Measurements from ENCODE around the gene ERGIC1. TPM values are rescaled to one million over a fixed set of nuclear protein-coding genes. Genes with fewer than 3 reads are reported as not detected.
A peak's percentile ranks its signal among the peaks of the same experiment; 100 is the strongest.

ERGIC1 gene
- total RNA-seq, 2 experiments from 2014 or later, result 43.4 to 45.0 TPM

DNA sequence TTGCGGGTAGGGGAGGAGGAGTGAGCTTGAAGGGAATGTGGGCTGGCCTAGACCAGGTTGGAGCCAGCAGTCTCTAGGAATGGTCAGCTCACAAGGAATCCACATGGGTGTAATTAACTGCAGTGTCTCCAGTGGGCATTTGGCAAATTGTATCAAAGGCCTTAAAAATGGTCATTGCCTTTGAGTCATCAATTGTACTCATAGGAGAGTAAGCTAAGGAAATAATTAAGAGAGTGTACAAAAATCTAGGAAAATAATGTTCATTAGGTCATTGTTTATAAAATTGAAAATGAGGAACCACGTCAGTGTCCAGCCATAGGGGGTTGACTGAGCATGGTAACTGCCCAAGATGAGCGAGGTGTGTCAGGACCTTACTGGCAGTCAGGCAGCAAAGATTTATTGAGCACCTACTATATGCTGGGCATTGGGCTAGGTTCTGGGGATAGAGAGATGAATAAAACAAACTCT, 95.4 kb downstream of the ERGIC1 start:
- Mint-ChIP-seq H3K27ac (no peak overlapping the region), H3K36me3 (ENCODE audit: low read depth) (no peaks in the 10 kb centered on the region), H3K9me3 (no peaks in the 10 kb centered on the region), H3K27me3 (no peaks in the 10 kb centered on the region), H3K4me3 (no peak overlapping the region), H3K4me1 (peaks cover 2% of the 10 kb centered on the region)
- ChIA-PET CTCF (interaction anchor here (1.5 to 2.4 kb wide), 3 partner anchors 209 to 214 kb away, joined by 3 to 9 read pairs (median 4); no protein-coding TSS in a partner anchor), POLR2A (no interaction called here)
- no peak for DNase-seq

DNA sequence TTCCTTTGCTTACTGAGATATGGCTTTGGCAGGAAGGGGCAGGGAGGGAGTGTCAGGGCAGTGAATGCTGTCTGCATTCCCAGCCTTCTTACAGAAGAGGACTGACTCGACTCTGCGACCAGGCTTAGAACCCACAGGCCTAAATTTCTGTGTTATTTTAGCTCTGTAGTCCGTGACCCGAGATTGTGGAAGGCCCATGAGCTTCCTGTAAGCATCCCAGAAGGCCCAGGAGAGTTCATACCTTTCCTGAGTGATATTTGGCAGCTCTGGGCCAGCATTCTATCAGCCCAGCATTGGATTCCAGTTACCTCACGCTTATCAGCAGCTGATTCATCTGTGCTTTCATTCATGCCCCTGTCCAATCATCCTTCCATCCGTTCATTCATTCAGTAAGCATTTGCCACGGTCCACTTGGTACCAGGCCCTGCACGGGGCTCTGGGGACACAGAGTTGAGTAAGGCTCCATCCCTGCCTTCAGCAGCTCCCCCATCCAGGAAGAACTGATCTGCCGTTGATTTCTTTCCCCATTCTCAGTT, 97.0 kb downstream of the ERGIC1 start:
- Mint-ChIP-seq H3K9me3 (no peaks in the 10 kb centered on the region), H3K4me1 (peaks cover 2% of the 10 kb centered on the region), H3K27ac (no peak overlapping the region), H3K36me3 (ENCODE audit: low read depth) (no peaks in the 10 kb centered on the region), H3K27me3 (no peaks in the 10 kb centered on the region), H3K4me3 (no peak overlapping the region)
- CTCF ChIA-PET, result interaction anchor here (1.2 to 4.8 kb wide), 9 partner anchors 7 to 232 kb away, joined by 3 to 52 read pairs (median 9); no protein-coding TSS in a partner anchor
- POLR2A ChIA-PET, result no interaction called here
- DNase-seq, result no peak

DNA sequence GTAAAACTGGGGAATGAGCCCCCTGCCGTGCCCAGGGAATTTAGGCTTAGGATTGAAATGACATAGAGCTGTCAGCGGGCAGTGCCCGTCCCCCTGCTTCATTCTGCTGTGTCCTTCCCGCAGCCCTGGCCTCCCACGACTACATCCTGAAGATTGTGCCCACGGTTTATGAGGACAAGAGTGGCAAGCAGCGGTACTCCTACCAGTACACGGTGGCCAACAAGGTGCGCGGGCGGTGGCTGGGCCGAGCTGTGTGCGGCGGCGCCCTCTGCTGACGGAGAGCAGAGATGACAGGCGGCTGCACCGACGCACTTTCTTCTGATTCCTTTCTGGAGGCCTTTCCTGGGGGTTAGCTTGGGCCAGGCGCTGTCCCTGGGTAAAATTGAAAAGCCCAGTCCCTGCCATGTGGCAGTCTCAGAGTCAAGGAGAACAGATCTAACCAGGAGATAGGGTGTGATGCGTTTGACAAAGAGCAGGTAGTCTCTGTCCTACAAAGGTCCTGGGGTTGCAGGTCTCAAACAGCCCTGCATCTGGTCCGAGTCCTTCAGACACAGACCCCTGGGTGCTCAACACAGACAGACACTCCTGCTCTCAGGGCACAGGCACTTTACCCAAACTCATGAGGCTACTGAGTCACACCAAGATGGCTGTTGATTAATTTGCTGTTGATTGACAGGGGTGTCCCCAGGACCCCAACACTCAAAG, 98.4 kb downstream of the ERGIC1 start:
- Mint-ChIP-seq H3K36me3 (ENCODE audit: low read depth) (no peaks in the 10 kb centered on the region), H3K4me1 (peaks cover 2% of the 10 kb centered on the region), H3K9me3 (no peaks in the 10 kb centered on the region), H3K27ac (no peak overlapping the region), H3K27me3 (no peaks in the 10 kb centered on the region), H3K4me3 (no peak overlapping the region)
- ChIA-PET CTCF (interaction anchor here (0.6 to 4.8 kb wide), 22 partner anchors 8 to 963 kb away, joined by 3 to 52 read pairs (median 4); partner anchors contain the start of genes DUSP1 and RPL26L1), POLR2A (no interaction called here)
- DNase-seq, result peak; percentile 73

DNA sequence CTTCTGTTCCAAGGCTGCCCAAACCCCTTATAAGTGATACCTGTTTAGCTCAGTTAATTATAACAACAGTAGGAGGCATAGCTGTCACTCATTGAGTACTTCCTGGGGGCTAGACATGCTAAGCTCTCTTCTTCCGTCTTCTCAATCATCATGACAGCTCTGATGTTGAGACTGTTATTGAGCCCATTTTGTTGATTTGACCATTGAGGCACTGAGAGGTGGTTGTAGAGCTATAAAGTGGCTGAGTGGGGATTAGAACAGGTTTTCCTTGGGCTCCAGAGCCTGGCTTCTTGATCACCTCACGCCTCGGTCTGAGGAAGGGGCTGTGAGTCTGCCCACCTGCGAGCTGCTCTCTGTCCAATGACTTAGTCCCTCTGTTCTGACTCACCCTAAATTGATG, 99.2 kb downstream of the ERGIC1 start:
- Mint-ChIP-seq H3K36me3 (ENCODE audit: low read depth) (no peaks in the 10 kb centered on the region), H3K27ac (no peak overlapping the region), H3K9me3 (no peaks in the 10 kb centered on the region), H3K4me3 (no peak overlapping the region), H3K4me1 (peaks cover 2% of the 10 kb centered on the region), H3K27me3 (no peaks in the 10 kb centered on the region)
- ChIA-PET CTCF (interaction anchor here (0.6 to 4.8 kb wide), 17 partner anchors 10 to 219 kb away, joined by 3 to 52 read pairs (median 4); partner anchors contain the start of genes DUSP1 and RPL26L1), POLR2A (interaction anchor here (0.7 kb wide), 1 partner anchor 26 kb away, joined by 3 read pairs; no protein-coding TSS in a partner anchor)
- DNase-seq, result no peak

DNA sequence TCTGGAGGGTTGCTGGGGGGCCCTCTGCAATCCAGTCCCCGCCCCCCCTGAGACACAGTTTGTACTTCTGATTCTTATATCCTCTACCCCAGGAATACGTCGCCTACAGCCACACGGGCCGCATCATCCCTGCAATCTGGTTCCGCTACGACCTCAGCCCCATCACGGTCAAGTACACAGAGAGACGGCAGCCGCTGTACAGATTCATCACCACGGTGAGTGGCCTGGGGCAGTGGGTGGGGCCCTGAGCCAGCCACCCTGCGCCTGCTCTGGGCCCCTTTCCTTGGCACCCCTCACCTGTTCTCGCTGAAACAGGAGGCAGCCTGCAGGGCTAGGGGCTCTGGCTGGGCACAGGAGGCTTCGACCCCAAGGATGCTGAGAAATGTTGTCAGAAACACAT, 101.0 kb downstream of the ERGIC1 start:
- no peak overlapping the region for H3K4me3 Mint-ChIP-seq
- H3K9me3 Mint-ChIP-seq, result no peaks in the 10 kb centered on the region
- ChIA-PET POLR2A (no interaction called here), CTCF (interaction anchor here (1.5 to 4.8 kb wide), 3 partner anchors 10 to 221 kb away, joined by 5 to 52 read pairs (median 11); no protein-coding TSS in a partner anchor)
- H3K27me3 Mint-ChIP-seq, result no peaks in the 10 kb centered on the region
- H3K27ac Mint-ChIP-seq, result no peak overlapping the region
- H3K36me3 Mint-ChIP-seq (ENCODE audit: low read depth), result no peaks in the 10 kb centered on the region
- H3K4me1 Mint-ChIP-seq, result peaks cover 2% of the 10 kb centered on the region
- DNase-seq, result no peak

DNA sequence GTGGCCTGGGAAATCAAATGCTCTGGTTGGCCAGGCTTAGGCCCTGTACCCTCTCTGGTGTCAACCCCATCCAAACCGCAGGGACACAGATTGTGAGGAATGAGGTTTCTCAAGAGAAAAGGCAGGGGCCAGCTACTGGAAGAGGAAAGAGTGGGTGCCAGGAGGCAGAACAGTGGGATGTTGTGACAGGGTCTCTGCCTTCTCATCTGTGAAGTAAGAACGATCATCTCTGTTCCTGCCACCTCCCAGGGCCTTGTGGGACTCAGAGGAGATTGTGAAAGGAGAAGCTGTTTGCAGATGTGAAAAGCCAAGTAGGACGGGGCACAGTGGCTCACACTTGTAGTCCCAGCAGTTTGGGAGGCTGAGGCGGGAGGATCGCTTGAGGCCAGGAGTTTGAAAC, 102.3 kb downstream of the ERGIC1 start:
- POLR2A ChIA-PET, result no interaction called here

DNA sequence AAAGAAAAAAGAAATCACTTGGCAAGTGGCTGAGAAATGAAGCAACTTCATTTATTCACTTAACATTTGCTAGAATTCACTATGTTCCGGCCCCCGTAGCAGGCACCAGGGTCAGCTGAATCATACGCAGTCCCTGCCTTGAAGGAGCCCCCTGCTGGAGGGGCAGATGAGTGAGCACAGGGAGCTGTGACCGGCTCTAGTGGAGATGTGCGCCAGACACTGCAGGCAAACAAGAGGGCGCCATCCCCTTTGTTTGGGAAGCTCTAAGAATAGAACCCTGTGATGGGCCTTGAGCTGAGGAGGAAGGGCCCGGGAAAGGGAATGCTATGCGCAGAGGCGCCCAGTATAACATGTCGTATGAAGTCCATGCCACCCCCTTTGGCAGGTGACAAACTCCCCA, 105.0 kb downstream of the ERGIC1 start:
- H3K4me1 Mint-ChIP-seq, result no peaks in the 10 kb centered on the region
- POLR2A ChIA-PET, result no interaction called here
- H3K27me3 Mint-ChIP-seq, result no peaks in the 10 kb centered on the region
- no peak overlapping the region for H3K27ac Mint-ChIP-seq
- CTCF ChIA-PET, result interaction anchor here (0.6 to 1.7 kb wide), 5 partner anchors 12 to 1032 kb away, joined by 3 to 4 read pairs (median 3); partner anchors contain the start of gene DUSP1
- DNase-seq, result no peak
- no peaks in the 10 kb centered on the region for H3K36me3 Mint-ChIP-seq (ENCODE audit: low read depth)
- H3K4me3 Mint-ChIP-seq, result no peak overlapping the region
- H3K9me3 Mint-ChIP-seq, result no peaks in the 10 kb centered on the region

More for the DNA sequence above, 102.3 kb downstream of the ERGIC1 start:
- H3K27me3 Mint-ChIP-seq, result no peaks in the 10 kb centered on the region
- no peaks in the 10 kb centered on the region for H3K36me3 Mint-ChIP-seq (ENCODE audit: low read depth)
- peak overlapping the region; percentile 55 for H3K27ac Mint-ChIP-seq
- no peak overlapping the region for H3K4me3 Mint-ChIP-seq
- CTCF ChIA-PET, result interaction anchor here (0.7 to 3.5 kb wide), 7 partner anchors 8 to 235 kb away, joined by 3 to 13 read pairs (median 4); partner anchors contain the start of gene RPL26L1
- H3K9me3 Mint-ChIP-seq, result no peaks in the 10 kb centered on the region
- no peak for DNase-seq
- H3K4me1 Mint-ChIP-seq, result peaks cover 2% of the 10 kb centered on the region

DNA sequence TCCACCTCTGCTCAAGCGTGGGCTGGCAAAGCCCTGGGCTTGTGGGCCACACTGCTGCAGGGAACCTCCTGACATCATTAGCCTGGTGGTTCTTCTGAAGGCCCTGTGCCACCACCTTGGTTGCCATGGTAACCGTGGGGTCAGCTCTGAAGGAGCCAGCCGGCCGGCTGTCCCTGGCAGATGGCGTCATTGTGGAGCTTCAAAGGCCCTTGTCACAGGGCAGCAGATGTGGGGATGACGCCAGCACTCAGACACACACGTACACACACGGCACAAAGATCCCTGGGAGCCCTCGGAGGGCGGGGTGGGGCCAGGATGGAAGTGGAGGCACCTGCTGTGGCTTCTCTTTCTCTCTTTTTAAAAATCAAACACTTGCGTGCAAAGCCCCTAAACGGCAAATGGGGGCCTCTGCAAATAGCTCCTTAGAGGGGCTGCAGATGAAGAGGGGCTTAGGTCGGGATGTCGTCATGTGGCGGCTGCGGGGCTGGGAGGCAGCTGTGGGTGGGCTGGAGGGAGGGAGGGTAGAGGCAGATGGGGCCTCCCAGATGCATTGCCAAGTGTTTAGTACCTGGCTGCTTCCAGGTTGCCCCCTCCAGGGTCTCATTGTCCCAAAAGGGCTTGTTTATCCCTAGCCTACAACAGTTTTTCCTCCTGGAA, 105.7 kb downstream of the ERGIC1 start:
- H3K27me3 Mint-ChIP-seq, result no peaks in the 10 kb centered on the region
- H3K4me3 Mint-ChIP-seq, result no peak overlapping the region
- no peak overlapping the region for H3K27ac Mint-ChIP-seq
- no peak for DNase-seq
- H3K36me3 Mint-ChIP-seq (ENCODE audit: low read depth), result no peaks in the 10 kb centered on the region
- H3K9me3 Mint-ChIP-seq, result no peaks in the 10 kb centered on the region
- ChIA-PET POLR2A (no interaction called here), CTCF (interaction anchor here (0.6 to 1.8 kb wide), 6 partner anchors 8 to 883 kb away, joined by 3 to 10 read pairs (median 3); partner anchors contain the start of gene DUSP1)
- no peaks in the 10 kb centered on the region for H3K4me1 Mint-ChIP-seq

DNA sequence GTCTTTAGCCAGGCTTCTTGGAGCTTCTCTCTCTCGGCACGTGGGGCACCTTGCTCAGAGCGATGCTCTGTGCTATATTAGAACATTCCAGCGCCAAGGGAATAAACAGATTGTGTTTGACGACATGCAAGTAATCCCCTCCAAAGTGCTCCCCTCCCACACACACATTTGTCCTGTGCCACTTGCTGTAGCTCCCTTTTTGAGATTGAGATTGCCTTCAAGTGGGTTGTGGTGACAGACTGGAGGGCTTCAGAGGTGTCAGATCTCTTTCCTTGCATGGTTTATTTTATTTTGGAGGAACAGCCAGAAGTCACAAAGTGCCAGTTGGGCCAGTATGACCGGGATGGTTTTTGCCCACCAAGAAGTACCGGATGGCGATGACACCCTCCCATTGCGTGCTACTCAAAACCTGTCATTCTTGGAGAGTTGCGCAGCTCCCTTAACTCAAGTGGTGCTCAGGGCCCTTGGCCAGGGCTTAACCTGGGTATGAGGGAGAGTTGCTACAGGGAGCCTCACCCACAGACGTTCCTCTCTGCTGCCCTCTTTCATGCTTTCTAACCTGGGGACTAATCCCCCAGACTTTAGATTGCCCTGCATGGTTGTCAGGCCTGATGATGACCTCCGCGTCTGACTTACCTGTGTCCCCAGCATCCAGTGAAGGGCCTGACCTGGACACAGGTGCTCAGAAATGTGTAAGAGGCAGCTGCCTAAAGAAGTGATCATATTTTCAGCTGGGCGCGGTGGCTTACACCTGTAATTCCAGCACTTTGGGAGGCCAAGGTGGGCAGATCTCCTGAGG, 106.4 kb downstream of the ERGIC1 start:
- Mint-ChIP-seq H3K27me3 (no peaks in the 10 kb centered on the region), H3K27ac (no peak overlapping the region), H3K9me3 (no peaks in the 10 kb centered on the region), H3K36me3 (ENCODE audit: low read depth) (no peaks in the 10 kb centered on the region), H3K4me1 (no peaks in the 10 kb centered on the region), H3K4me3 (no peak overlapping the region)
- ChIA-PET CTCF (interaction anchor here (0.6 to 1.8 kb wide), 5 partner anchors 9 to 226 kb away, joined by 3 to 10 read pairs (median 3); partner anchors contain the start of gene DUSP1), POLR2A (no interaction called here)
- no peak for DNase-seq

DNA sequence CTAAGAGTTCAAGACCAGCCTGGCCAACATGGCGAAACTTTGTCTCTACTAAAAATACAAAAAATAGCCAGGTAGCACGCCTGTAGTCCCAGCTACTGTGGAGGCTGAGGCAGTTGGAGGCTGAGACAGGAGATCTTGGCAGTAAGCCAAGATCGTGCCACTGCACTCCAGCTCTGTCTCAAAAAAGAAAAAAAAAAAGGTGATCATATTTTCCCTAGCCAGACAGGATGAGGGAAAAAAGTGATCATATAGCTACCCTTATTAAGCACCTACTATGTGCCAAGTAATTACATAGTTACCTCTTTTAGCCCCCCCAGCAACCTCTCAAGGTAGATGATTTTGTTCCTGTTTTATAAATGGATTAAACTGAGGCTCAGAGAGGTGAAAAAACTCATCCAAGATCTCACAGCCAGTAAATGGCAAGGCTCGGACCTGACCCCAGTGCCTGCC, 107.0 kb downstream of the ERGIC1 start:
- Mint-ChIP-seq H3K4me1 (no peaks in the 10 kb centered on the region), H3K36me3 (ENCODE audit: low read depth) (no peaks in the 10 kb centered on the region), H3K27me3 (no peaks in the 10 kb centered on the region), H3K9me3 (no peaks in the 10 kb centered on the region), H3K27ac (no peak overlapping the region), H3K4me3 (no peak overlapping the region)
- POLR2A ChIA-PET, result no interaction called here
- DNase-seq, result no peak
- CTCF ChIA-PET, result interaction anchor here (1.4 to 1.8 kb wide), 2 partner anchors 9 to 89 kb away, joined by 3 to 10 read pairs; no protein-coding TSS in a partner anchor

DNA sequence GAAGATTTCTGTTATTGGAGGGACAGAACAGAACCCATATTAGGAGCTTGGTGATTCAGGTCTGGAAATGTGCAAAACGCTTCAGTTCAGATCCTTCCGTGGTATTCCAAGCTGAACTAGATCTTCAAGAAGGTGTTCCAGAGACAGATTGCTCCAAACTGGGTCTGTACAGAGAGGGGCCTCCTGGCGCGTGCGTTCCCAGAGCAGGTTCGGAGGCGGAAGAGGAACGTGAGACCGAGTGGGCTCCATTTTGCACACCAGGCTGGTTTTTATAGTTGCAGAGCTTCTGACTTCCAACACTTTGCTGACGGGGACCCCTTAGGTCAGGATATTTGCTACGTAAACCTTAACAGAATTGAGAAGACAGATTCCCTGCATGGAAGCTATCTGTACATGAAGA, 108.5 kb downstream of the ERGIC1 start:
- H3K36me3 Mint-ChIP-seq (ENCODE audit: low read depth), result no peaks in the 10 kb centered on the region
- no peaks in the 10 kb centered on the region for H3K4me1 Mint-ChIP-seq
- DNase-seq, result no peak
- POLR2A ChIA-PET, result interaction anchor here (0.6 kb wide), 1 partner anchor 33 kb away, joined by 3 read pairs; no protein-coding TSS in a partner anchor
- no peaks in the 10 kb centered on the region for H3K9me3 Mint-ChIP-seq
- no peaks in the 10 kb centered on the region for H3K27me3 Mint-ChIP-seq
- CTCF ChIA-PET, result interaction anchor here (0.7 to 1.5 kb wide), 2 partner anchors 17 to 228 kb away, joined by 3 read pairs; partner anchors contain the start of gene RPL26L1
- no peak overlapping the region for H3K27ac Mint-ChIP-seq
- H3K4me3 Mint-ChIP-seq, result no peak overlapping the region

DNA sequence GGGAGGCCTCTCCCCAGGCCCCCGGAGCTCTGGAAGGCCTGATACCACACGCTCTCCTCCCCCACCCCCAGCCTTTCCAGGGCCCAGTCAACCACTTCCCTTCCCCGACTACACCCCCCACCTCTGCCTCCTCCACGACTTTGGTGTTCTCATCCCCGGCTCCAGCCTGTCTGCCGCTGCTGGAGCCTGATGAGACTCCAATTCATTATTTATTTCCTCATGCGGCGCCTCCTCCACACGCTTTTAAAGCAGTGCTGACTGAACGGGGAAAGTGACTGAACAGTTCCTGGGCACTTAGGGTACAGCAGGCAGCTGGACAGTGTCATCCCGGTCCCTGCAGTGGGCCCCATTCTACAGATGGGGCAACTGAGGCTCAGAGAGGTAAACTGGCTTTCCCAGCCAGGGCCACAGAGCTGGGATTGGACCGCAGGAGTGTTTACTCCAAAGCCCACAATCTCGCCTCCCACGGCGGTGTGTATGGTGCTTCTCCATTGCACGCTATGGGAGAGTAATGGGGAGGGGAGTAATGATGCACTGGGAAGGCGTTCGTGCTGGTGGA, 109.3 kb downstream of the ERGIC1 start:
- no peak for DNase-seq
- POLR2A ChIA-PET, result no interaction called here
- Mint-ChIP-seq H3K4me1 (no peaks in the 10 kb centered on the region), H3K27ac (no peak overlapping the region), H3K9me3 (no peaks in the 10 kb centered on the region), H3K4me3 (no peak overlapping the region), H3K36me3 (ENCODE audit: low read depth) (no peaks in the 10 kb centered on the region), H3K27me3 (no peaks in the 10 kb centered on the region)
- CTCF ChIA-PET, result interaction anchor here (1.5 kb wide), 1 partner anchor 229 kb away, joined by 3 read pairs; no protein-coding TSS in a partner anchor
